Measurements from ENCODE around the gene DNAH6.
"Not testable (repeated sequence)": the region's sequence is repeated elsewhere in the genome, so short reads cannot be mapped to it uniquely, and the experiment has no call there.

Gene DNAH6

DNA sequence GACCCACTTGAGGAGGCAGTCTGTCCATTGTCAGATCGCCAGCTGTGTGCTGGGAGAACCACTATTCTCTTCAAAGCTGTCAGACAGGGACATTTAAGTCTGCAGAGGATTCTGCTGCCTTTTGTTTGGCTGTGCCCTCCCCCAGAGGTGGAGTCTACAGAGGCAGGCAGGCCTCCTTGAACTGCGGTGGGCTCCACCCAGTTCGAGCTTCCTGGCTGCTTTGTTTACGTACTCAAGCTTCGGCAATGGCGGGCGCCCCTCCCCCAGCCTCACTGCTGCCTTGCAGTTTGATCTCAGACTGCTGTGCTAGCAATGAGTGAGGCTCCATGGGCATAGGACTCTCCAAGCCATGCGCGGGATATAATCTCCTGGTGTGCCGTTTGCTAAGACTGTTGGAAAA, 5.3 kb upstream of the DNAH6 start:
- DNase-seq (ENCODE audit: low read depth in 3 of 3), result not testable (repeated sequence)

DNA sequence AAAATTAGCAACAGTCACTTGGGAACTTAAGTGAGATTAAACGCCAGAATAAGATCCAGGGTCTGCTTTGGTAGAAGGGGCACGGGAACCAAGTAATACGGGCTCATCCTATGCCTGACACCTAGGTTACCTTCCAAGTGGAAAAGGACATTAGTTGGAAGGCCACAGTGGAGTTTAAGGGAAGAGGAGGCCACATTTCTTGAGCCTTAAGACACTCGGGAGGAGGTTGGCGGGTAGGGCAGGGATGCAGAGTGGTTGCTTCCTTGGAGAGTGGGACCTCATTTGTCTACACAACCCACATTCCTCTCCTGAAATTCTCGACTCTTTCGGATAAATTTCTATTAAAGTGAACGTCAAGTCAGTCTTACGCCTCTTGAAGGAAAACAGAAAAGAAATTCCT, 510 bp upstream of the DNAH6 start:
- no peak for DNase-seq (ENCODE audit: low read depth in 3 of 3)

DNA sequence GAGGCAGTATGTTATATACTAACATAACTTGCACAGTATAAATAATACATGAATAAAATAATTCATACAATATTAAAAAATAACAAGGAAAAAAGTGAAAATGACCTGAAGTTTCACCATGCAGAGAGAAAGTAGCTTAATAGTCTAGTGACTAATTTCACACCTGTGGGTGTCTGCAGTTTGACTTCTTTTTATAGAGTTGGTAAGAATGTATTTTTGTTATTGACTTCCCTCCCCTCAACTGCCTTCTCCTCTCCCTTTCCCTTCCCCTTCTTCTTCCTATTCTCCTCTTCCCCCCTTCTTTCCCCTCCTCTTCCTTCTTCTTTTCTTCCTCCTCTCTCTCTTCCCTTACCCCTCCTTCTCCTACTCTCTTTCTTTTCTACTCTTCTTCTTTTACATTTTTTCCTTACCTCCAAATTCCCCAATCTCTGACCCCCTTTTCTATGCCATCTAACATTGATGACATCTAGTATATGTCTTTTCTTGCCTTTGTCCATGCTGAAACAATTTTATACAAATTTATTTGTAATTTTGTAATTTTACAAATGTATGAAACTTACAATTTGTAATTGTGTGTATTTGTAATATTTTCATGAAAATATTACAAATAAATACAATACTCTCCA, 3.1 kb downstream of the DNAH6 start:
- no peak for DNase-seq (ENCODE audit: low read depth in 3 of 3)

DNA sequence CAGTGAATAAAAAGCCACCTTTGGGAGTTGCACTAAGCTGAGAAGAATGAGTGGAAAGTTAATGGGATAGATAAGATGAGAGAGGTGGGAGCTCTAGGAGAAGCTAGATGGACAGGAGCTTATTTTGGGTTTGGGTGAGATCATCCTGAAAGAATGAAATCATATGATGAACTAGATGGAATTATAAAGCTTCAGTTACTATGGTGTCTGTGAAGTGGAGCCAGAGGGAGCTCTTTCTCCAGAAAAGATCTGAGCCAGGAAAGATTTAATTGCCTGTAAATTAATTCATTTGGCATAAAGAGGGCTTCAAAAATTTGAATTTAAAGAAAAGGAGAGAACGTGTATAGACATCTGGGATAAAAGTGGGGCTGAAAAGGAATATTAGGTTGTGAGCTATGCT, 10.3 kb downstream of the DNAH6 start:
- DNase-seq (ENCODE audit: low read depth in 3 of 3), result no peak

DNA sequence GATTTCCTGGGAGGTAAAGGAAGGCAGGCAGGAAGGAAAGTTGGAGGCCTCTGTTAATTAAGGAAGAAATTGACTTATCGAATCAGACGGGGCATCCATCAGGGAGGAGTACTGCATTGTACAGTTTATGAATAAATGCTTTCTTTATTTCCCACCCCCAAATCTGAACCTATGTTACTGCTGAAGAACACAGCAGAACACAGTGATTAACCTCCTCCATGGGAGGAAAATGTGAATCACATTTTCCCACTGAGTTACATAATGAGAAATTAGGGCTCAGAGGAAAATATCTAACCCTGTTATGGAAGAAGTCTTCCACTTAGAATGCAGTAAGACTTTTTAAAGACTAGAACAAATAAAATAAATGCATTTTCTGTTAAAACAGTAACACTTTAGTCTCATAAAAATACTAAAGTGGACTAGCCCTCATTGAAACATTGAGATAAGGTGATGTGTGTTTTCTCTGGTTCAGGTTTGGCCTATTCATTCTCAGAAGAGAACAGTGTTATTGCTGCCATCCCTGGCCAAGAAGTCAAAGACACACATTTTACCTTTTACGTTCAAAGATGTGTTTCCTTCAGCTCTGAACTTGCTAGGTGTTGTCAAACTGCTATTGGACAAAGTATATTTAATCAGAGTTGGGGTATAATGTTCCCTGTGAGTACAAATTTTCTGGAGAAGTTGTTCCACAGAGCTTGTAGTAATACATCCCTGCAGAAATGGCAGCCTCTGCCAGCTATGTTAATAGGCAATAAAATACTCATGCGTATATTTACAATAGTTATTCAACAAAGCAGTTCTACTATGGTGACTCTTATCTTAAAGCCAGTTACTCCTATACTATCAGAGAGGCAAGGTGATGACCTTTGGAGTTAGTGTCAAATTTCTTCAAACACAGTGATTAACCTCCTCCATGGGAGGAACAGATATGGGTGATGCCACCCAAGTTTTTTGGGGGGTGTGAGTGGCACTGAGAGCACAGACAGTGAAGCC, 11.1 kb downstream of the DNAH6 start:
- no peak for DNase-seq (ENCODE audit: low read depth in 3 of 3)

DNA sequence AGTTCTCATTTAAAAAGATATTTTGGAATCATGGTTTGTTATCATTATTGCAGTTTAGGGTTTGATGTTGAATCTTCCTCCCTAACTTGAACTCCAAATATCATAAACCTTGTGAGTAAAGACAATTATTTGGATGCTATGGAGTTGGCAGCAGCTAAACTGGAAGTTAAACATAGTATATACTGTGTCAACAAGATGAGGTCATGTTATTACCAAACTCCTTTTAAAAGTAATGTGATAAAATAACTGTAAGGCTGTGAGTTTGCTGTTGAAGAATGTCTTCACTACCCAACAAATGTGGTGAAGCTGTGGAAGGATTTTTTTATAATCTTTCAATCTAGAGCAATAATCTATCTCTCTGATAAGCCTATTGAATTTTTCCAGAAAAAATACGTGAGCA, 16.0 kb downstream of the DNAH6 start:
- no peak for DNase-seq (ENCODE audit: low read depth in 3 of 3)

DNA sequence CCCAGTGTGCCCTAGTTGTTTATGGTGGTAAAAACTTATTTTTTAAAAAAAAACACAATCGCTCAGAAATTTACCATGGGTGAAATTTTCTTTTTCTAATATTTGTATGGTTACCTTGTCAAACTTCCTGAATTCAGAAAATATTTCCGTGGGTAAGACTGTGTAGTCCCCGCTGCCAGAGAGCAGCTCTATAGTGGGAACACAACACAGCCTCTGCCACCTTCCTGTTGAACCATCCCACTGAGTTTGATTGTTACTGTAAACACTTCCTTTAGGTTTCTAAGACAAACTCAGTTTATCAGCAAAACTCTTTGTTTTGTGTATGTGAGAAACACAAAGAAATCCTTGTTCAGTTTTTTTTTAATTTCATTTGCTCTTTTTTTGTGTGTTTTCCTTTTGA, 17.9 kb downstream of the DNAH6 start:
- no peak for DNase-seq (ENCODE audit: low read depth in 3 of 3)

DNA sequence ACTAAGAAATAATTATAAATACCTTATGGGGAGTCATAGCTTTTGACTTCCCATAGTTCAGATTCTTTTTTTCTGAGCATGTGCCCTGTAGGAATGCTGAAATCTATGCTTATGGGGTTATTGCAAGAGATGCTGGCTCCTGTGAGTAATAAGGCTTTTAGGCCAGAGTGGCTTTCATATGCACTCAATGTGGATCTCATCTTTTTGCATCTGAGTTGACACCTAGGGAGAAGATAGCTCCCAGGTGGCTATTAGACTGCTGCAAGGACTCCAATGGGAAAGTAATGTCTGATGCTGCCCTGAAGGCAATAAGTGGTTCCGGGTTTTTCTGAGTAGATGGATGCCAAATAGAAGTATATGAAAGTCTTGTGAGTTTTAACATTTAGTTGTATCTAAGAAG, 21.0 kb downstream of the DNAH6 start:
- DNase-seq (ENCODE audit: low read depth in 3 of 3), result no peak

DNA sequence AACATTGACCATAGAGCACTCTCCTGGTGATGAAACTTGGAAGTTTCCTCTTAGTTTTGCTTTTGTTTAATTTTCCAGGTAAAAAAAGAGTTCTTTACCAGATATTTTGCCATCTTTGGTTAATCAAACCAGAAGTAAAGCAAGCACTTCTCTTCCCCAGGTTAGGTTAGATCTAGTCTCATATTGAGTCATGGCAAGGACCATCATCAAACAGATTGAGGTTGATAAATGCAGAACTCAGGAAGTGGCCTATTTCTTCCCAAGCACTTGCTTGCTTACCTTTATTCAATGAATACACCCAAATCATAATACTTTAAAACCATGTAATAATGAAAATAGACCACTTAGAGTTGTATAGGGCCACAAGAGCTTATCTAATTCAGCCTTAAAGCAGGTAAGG, 23.4 kb downstream of the DNAH6 start:
- DNase-seq (ENCODE audit: low read depth in 3 of 3), result no peak

DNA sequence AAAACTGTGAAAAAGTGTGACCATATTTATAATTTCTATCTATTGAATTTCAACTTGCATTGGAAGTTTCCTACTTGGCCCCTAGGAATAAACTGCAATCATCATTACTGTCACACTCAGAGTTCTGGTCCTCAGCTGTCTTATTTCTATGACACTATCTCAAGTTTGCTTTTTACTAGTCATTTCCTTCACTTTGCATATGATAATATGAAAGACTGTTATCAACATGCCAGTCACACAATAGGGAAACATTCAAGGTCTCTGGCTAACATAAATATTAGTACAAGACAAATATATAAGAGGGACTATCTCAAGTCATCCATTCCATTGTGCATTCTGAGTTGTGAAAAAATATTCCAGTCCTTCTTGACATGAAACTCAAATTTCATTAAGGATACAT, 28.7 kb downstream of the DNAH6 start:
- DNase-seq (ENCODE audit: low read depth in 3 of 3), result no peak

DNA sequence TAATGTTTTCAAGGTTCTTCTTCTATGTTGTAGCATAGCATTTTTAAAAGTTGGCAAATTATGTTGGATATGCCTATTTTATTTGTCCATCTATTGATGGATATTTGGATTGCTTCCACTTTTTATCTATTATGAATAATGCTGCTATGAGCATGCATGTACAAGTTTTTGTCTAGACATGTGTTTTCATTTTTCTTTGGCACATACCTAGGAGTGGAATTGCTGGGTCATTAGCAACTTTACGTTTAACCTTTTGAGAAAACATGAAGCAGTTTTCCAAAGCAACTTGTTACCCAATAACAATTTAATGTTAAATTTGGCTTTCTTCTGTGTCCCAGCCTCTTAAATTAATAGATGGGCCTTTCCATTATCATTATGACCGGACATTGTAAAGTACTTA, 30.3 kb downstream of the DNAH6 start:
- DNase-seq (ENCODE audit: low read depth in 3 of 3), result no peak

DNA sequence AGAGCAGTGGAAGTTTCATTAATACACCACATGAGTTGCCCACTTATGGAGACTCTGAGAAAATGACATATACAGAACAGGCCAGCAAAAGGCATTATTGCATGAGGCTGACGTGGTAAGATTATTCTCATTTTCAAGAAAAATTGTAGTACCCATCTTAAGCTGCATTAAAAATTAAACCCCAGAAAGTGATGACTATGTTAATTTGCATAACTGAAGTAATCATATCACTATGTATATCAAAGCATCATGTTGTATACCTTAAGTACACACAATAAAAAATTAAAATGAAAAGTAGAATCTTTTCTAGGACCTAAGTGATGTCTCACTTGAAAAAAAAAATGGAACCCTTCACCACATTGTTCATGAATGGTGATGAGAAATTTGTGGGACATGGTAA, 32.0 kb downstream of the DNAH6 start:
- DNase-seq (ENCODE audit: low read depth in 3 of 3), result no peak

DNA sequence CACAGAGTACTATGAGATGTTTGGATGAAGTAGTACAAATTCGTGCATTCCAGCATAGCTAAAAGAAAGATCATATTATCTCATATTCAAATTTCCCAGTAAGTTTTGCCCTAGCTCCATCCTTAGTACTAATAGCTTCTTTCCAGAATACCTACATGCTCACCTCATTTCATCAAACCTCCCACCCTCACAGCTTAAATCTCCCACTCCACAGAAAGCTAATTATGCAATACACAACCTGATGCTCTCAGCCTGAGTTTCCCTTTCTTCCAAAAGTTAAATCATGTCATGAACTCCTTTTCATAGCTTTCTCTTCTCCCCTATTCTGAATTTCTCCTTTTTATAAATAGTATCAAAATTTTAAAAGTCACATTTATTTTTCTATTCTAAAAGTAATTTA, 34.6 kb downstream of the DNAH6 start:
- DNase-seq (ENCODE audit: low read depth in 3 of 3), result no peak

DNA sequence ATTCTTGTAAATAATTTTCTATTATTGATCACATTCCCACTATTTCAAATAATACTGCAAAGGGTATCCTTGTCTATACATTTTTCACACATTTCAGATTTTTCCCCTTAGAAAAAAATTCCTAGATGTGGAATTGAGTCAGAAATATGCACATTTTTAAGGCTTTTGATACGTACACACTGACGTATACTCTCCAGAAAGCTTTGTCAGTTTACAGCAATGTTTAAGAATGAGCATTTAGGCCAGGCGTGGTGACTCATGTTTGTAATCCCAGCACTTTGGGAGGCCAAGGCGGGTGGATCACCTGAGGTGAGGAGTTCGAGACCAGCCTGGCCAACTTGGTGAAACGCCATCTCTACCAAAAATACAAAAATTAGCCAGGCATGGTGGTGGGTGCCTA, 35.2 kb downstream of the DNAH6 start:
- not testable (repeated sequence) for DNase-seq (ENCODE audit: low read depth in 3 of 3)

DNA sequence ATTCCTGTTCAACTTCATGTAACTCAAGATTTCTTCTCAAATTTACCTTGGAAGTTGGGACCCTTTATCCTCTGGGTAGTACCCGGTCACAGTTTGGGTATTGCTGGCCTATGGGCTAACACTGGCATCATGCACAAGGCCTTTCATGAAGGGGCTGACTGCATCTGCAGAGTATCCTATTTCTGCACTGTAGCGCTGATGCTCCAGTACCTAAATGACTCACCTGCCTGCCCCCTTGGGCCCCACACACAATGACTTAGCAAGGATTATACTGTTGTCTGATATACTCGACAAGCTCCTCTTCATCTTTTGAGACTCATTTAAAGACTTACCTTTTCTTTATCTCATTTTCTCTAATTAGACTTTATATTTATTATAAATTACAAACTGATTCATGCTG, 39.9 kb downstream of the DNAH6 start:
- no peak for DNase-seq (ENCODE audit: low read depth in 3 of 3)

DNA sequence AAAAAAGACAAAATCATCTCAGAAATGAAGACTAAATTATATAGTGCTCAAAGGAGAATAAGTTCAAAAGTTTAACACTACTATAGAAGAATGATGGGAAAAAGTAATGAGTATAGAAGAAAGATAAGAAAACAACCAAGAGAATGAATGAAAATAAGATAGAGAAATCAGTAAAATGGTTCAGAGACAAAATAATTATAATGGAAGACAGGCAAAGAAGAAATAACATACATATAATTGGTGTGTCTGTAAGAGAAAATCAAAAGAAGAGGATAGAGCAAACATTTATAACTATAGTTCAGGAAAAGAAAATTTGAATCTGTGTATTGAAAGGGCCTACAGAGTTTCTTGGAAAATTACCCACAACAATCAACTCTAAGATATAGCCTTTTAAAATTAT, 43.5 kb downstream of the DNAH6 start:
- DNase-seq (ENCODE audit: low read depth in 3 of 3), result no peak

DNA sequence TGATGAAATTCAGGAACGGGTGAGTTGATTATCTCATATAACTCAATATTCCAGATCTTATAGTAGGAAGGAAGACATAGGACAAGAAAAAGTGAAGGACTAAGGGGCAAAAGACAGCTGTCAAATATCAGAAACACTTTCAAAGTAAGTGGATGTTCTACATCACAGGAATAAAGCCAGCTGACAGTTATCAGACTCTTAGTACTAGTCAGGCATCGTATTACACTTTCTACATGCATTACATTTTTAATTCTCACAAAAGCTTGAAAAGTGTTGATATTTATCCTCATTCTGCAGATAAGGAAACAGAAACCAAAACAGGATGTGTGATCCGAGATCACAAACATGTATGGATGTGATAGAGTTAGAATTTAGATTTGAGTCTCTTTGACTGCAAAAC, 63.4 kb downstream of the DNAH6 start:
- DNase-seq (ENCODE audit: low read depth in 3 of 3), result no peak

DNA sequence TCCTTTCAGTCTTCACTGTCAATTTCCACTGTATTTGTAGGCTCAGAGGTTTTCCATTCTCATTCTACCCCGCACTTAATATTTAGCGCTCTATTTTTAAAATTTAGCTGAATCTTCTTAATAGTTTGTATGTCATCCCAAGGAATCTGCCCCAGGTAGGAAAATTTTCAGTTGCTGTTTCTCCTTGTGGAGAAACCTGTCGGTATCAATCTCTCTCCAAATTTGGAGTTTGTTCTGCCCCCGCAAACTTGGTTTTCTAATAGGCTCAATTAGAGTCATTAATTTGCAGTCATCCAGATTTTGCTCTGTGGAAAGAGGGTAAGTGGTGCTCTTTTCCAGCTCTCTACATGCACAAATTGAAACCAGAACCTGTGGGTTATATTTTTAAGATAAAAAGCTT, 87.6 kb downstream of the DNAH6 start:
- DNase-seq (ENCODE audit: low read depth in 3 of 3), result no peak

DNA sequence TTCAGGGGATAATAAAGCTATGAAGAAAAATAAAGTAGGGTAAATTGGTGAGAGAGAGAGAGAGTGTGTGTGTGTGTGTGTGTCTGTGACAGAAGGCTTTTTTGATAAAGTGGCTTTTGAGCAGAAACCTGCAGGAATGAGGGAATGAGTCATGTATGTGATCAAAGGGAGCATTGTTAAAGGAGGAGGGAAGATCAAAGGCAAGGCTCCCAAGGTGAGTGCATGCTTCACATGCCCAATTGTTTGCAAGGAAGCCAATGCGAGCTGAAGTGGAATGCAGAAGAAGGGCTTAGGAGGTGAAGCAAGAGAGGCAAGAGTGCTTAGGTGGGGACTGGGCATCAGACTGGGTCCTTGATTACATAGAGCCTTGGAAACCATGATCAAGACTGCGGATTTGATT, 96.8 kb downstream of the DNAH6 start:
- DNase-seq (ENCODE audit: low read depth in 3 of 3), result no peak

DNA sequence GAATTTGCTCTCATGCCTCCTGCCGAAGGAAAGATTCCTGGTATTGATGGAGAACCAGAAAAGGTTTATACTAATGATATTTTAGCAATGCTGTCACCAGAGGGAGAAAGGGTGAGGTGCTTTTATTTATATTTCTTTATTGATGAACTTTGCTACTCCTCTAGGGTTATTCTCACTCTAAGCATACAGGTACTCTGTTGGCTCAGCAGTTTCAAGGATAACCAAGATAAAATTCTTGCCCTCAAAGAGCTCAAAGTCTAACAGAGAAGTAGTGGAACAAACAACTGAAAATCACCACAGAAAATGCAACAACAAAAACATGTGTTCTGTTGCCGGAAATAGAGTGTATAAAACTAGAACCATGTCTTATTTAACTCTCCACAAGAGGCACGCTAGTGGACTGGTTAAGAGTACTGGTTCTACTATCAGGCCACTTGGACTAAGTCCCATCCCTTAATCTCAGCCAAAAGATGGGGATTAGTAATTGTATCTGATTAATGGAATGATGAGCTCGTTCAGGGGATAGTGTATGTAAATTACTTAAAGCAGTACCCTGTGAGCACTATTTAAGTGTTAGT, 103.6 kb downstream of the DNAH6 start:
- DNase-seq (ENCODE audit: low read depth in 3 of 3), result no peak

DNA sequence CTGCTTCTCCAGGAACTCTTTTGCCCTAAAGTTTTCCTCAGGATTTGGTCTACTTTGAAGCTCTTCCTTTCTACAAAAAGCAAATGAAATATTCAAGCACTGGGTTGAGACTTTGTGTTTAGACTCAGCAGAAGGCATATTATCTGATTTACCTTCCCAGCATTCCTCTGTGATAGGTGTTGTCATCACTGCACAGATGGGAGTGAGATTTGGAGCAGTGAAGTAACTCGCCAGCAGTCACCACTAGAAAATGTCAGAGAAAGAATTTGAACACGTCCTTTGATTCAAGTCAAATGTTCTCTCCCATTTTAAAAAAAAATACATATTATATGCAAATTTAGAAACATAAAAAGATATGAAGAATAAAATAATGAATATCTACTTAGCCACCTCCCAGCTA, 112.2 kb downstream of the DNAH6 start:
- DNase-seq (ENCODE audit: low read depth in 3 of 3), result no peak

DNA sequence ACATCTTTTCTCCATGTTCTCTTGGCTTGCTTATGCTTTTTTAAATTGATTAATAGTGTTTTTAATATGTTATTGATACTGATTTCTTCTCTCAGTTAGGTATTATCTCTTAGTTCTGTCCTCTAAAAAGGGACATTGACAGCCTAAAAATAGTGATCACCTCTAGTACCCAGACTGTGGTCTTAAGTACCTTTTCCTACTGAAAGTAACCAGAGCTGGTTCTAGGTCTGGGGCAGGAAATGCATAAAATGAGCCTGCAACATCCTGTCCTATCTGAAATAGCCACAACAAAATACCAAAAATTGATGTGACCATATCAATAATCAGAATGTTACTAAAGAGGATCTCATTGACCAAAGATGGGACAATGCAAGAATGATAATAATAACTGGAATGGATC, 113.3 kb downstream of the DNAH6 start:
- no peak for DNase-seq (ENCODE audit: low read depth in 3 of 3)

DNA sequence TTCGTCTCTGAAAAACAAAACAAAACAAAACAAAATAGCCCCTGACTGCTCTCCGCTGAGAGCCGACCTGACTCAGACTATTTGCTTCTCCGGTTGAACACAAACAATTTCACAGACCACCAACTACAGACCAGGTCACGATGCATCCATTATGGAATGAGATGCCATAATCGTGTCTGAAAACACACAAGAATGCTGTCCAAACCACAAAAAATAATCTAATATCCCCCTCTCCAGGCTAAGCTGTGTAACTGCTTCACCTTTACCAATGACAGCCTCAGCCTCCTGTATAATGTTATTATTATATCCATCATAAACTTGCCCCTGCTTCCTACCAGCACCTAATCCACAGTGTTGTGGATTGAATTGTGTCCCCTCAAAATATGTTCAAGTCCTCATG, 114.7 kb downstream of the DNAH6 start:
- DNase-seq (ENCODE audit: low read depth in 3 of 3), result no peak

All from stimulated activated CD4-positive, alpha-beta T cell treated with anti-CD3 and anti-CD28 coated beads, TNF-alpha, amount 100 ng/mL, for 4 hours (primary cell).